ENCODE results near the gene TYW1.
A peak's percentile ranks its signal among the peaks of the same experiment; 100 is the strongest.

Gene TYW1, protein sequence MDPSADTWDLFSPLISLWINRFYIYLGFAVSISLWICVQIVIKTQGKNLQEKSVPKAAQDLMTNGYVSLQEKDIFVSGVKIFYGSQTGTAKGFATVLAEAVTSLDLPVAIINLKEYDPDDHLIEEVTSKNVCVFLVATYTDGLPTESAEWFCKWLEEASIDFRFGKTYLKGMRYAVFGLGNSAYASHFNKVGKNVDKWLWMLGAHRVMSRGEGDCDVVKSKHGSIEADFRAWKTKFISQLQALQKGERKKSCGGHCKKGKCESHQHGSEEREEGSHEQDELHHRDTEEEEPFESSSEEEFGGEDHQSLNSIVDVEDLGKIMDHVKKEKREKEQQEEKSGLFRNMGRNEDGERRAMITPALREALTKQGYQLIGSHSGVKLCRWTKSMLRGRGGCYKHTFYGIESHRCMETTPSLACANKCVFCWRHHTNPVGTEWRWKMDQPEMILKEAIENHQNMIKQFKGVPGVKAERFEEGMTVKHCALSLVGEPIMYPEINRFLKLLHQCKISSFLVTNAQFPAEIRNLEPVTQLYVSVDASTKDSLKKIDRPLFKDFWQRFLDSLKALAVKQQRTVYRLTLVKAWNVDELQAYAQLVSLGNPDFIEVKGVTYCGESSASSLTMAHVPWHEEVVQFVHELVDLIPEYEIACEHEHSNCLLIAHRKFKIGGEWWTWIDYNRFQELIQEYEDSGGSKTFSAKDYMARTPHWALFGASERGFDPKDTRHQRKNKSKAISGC

DNA sequence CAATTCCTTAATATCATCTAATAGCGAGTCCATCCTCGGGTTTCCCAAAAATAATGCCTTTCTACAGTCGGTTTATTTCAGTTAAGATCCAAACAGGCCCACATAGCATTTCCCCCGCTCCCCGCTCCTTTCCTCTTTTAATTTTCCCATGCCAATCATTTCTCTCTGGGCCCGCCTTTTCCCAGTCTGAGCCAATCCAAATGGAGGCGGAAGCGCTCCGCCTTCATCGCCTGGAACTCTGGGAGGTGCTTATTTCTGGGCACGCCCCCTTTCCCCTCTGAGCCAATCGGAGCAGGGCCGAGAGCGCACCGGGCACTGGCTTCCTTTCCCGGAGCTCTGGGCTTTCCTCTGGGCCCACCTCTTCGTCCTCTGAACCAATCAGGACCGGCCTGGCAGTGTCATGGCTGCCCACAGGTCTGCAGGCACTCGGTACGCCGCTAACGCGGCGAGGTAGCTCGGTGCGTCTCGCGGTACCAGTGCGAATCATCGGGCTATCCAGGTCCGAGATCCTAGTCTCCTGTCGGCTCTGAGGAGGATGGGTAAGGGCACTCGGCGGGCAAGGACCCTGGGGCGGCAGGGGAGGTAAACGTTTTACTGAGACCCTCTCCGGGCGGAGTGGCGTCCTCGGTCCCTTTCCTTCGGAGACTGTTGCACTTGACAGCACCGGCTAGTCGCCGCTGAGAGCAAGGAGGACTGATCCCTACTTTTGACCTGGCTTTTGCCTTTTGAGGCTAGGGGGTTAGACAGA lies at the start of gene TYW1:
TSS of gene TYW1 (plus strand) at position 390 of the 748 bp plus-strand sequence. CDS start at position 536, 146 bp downstream.
- peak; percentile 91 for DNase-seq (ENCODE audit: low read depth)
- H3K4me3 ChIP-seq (ENCODE audit: low read length), result peak within 1 kb of the TSS; percentile 73

DNA sequence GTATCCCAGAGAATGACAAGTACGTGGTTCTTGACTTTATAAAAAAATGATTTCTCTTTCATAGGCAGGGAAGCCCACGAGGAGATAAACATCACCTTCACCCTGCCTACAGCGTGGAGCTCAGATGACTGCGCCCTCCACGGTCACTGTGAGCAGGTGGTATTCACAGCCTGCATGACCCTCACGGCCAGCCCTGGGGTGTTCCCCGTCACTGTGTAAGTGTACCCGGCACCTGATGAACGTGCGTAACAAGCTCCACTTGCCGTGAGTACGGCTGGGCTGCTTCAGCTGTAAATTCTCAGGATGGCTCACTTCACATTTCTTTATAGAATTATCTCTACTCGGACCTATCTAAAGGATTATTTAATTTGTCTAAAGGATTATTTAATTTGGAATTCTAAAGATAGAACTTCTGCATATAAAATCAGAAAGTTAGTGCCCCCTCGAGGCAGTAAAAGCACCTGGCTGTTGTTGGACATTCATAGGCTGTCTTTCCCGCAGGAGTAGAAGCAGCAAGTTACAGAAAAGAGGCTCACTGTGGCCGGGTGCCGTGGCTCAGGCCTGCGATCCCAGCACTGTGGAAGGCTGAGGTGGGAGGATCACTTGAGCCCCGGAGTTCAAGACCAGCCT lies 48.0 kb upstream of the TYW1 start:
- TF ChIP-seq, protein P1, sequence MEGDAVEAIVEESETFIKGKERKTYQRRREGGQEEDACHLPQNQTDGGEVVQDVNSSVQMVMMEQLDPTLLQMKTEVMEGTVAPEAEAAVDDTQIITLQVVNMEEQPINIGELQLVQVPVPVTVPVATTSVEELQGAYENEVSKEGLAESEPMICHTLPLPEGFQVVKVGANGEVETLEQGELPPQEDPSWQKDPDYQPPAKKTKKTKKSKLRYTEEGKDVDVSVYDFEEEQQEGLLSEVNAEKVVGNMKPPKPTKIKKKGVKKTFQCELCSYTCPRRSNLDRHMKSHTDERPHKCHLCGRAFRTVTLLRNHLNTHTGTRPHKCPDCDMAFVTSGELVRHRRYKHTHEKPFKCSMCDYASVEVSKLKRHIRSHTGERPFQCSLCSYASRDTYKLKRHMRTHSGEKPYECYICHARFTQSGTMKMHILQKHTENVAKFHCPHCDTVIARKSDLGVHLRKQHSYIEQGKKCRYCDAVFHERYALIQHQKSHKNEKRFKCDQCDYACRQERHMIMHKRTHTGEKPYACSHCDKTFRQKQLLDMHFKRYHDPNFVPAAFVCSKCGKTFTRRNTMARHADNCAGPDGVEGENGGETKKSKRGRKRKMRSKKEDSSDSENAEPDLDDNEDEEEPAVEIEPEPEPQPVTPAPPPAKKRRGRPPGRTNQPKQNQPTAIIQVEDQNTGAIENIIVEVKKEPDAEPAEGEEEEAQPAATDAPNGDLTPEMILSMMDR (conservative IDR thresholded peaks at IDR 0.05; ENCODE audit: low read depth, low read length), result no peak
- DNase-seq (ENCODE audit: low read depth), result no peak

DNA sequence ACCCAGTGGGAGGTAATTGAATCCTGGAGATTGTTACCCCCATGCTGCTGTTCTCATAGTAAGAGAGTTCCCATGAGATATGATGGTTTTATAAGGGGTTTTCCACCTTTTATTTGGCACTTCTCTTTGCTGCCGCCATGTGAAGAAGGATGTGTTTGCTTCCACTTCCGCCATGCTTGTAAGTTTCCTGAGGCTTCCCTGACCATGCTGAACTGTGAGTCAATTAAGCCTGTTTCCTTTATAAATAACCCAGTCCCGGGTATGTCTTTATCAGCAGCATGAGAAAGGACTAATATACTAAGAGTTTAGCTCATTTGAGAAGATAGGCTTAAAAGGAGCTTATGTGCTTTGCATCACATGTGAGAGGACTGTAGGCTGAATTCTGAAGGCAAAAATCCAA lies 46.3 kb upstream of the TYW1 start:
- DNase-seq (ENCODE audit: low read depth), result no peak
- TF ChIP-seq, protein P1 (conservative IDR thresholded peaks at IDR 0.05; ENCODE audit: low read depth, low read length), result no peak
- no peak overlapping the region for H3K4me3 ChIP-seq (ENCODE audit: low read length)

More for the DNA sequence above, 48.0 kb upstream of the TYW1 start:
- H3K4me3 ChIP-seq (ENCODE audit: low read length), result no peak overlapping the region

DNA sequence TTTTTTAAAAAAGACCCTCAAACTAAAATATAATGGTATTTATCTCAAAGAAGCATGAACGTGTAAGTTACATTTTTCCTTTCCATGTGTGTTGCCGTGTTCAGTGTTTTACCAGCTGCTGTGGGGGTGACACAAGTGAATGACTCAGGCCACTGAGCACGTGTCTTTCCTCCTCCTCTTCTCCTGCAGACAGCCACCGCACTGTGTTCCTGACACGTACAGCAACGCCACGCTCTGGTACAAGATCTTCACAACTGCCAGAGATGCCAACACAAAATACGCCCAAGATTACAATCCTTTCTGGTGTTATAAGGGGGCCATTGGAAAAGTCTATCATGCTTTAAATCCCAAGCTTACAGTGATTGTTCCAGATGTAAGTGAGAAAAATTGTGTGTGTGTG lies 45.9 kb upstream of the TYW1 start:
- no peak for DNase-seq (ENCODE audit: low read depth)
- H3K4me3 ChIP-seq (ENCODE audit: low read length), result no peak overlapping the region
- TF ChIP-seq, protein P1 (conservative IDR thresholded peaks at IDR 0.05; ENCODE audit: low read depth, low read length), result no peak

DNA sequence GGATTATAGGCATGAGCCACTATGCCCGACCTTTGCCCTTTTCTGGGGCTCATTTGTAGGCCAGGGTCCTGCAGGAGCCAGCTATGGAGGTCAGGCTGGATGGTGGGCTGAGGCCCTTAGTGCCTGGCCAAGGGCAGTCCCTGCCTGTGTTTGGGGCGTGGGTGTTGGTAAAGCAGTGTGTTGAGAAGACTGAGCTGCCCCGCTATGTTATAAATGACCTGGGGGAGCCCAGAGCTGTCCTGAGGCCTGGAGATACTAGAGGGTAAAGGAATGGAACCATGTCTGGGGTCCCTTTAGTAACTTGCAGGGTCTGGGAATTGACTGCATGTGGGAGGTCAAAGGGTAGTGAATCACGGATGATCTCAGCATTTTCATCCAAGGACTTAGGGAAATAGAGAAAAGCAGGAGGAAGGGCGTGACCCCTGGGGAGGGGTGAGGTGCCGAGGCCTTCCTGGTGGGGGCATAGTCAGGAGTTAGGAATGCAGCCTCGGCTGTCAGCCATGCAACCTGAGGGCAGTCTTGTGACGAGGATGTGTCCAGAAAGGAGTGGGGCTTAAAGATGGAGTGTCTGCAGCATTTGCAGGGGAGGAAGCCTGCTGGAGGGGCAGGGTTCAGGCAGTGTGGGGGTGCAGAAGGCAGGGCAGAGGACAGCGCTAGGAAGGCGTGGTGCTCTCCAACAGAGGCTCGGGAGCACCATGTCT lies 44.1 kb upstream of the TYW1 start:
- H3K4me3 ChIP-seq (ENCODE audit: low read length), result no peak overlapping the region
- DNase-seq (ENCODE audit: low read depth), result peak; percentile 30
- TF ChIP-seq, protein P1 (conservative IDR thresholded peaks at IDR 0.05; ENCODE audit: low read depth, low read length), result no peak

DNA sequence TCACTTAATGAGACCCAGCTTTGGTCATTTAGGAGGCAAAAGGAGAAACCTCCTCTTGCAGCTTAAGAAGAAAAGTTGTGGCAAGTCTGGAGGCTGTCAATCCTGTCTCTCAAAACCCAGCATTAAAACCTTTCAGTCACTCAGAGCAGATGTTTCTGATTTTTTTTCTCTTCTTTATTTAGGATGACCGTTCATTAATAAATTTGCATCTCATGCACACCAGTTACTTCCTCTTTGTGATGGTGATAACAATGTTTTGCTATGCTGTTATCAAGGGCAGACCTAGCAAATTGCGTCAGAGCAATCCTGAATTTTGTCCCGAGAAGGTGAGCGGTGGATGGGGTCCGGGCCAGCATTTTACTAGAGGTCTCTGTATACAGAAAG lies 43.6 kb upstream of the TYW1 start:
- no peak for DNase-seq (ENCODE audit: low read depth)
- TF ChIP-seq, protein P1 (conservative IDR thresholded peaks at IDR 0.05; ENCODE audit: low read depth, low read length), result no peak
- no peak overlapping the region for H3K4me3 ChIP-seq (ENCODE audit: low read length)
